GM21717 (cell line): ENCODE measurements around the gene USF1.
"Not testable (repeated sequence)": the region's sequence is repeated elsewhere in the genome, so short reads cannot be mapped to it uniquely, and the experiment has no call there.

Source experiments
- ATAC-seq: cut with Tn5 transposase; IDR thresholded peaks from one replicate; pipeline ENCODE4 v1.9.1; 2021; ENCODE audit warnings: mild to moderate bottlenecking, moderate library complexity; ENCODE audit not compliant: unreplicated experiment

Gene USF1

DNA sequence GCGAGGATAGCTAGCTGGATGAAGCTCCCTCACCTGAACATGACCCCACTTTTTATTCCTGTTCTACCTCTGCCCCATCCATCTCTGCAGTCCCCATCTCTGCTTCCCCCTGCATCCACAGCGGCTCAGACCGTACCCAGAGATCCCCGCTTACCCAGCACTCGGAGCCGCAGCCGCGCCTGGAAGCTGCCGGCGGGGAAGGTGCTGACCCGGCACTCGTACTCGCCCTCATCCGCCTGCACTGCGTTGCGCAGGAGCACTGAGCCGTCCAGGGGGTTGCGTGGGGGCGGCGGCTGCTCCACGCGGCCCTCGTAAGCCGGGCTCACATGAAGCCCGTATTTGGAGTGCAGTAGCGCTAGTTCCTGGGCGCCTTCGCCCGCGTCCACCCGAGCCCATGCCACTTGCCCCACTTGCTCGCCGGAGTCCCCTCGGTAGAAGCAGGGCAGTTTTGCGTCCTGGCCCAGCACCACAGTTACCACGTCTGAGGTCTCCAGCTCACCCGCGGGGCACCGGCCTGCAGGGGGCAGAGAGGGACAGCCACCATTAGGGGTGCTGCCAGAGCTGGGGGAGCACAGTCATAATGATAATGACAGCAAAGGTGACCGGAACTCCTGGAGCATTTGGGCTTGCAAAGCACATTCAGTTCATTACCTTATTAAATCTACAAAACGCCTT lies 33.8 kb upstream of the USF1 start:
- no peak for ATAC-seq

DNA sequence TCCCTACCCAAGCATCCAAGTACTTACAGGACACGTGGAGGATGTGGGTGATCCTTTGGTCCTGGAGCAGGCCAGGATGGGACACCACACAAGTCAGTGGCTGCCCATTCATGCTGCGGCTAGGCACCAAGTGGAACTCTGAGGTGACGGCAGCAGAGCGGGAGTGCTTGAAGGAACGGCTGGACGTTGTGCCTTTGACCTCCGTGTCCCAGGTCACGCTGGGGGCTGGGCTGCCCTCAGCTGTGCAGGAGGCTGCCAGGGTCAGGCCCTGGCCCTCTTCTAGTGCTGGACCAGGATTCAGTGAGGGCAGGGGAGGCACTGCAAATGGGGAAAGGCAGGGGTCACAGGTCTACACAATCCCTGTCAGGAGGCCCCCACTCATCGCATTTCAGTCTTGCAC lies 31.6 kb upstream of the USF1 start:
- no peak for ATAC-seq

DNA sequence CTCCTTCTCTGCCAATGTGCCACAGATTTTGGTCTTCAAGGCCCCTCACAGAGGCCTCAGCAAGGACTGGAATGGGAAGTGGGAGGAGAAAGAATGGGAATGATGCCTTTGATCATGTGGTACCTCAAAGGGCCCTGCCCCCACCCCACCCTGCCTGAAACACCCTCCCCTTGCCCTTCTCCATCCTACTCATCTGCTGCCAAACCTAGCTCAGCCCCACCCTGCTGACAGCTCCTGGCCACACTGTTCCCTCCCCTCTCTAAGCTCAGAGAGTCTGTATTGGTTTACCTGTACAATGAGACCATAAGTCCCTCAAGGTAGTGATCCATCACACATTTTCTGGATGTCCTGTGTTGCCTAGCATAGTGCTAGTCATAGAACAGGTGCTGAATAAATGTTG lies 30.6 kb upstream of the USF1 start:
- ATAC-seq, result no peak

DNA sequence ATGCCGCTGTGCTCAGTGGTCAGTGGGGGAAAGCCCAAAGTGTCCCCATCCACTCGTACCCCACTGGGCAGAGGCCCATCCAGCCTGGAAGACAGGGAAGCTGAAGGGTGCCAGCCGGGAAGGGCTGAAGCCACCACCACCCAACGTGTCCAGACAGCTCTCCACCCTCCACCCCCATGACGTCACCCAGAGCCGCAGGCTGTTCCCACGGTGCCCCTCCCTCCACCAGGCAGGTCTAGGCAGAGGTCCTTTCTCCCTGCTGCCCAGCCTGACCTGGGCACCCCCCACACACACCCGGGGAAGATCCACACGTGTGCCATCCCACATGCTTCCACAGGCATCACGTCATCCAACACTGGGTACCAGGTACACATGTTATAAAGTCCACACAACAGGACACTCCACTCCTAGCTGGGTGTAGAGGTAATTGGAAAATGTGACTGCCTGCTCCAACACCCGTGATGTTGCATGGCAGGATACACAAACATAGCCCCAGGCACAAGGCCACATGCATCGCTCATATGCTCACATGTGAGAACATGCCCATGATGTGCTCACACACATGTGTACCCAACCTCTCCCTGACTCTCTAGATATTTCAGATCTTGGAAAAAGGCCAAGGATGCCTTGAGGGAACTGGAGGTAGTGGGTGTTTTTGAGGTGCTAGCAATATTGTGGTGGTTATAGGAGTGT lies 29.0 kb upstream of the USF1 start:
- no peak for ATAC-seq

DNA sequence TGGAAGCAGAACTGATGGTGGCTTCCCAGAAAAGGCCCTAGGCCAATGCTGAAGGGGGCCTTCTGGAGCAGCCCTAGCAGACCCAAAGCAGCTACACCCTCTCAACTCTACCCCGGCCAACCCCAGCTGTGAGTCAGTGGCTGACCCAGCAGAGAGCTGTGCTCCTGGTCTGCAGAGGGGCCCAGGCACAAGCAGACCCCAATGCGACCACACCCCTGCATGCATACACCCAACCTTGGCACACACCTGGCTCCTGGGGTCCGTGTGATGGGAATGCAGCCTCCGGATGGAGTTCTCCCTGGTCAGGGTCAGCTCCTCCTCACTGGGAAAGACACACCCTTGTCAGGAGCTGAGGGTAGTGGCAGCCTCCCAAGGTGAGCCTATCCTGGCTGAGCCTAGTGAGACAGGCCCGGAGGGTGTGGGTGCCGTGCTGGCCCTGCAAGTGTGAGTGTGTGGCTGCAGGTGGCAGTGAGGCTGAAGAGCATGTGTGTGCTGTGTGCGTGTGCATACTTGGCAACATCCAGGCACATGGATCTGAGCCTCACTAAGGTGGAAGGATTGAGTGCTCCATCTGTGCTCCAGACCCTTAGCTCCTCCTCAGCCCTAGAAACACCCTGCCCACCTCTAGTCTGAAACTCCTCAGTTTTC lies 27.8 kb upstream of the USF1 start:
- no peak for ATAC-seq

DNA sequence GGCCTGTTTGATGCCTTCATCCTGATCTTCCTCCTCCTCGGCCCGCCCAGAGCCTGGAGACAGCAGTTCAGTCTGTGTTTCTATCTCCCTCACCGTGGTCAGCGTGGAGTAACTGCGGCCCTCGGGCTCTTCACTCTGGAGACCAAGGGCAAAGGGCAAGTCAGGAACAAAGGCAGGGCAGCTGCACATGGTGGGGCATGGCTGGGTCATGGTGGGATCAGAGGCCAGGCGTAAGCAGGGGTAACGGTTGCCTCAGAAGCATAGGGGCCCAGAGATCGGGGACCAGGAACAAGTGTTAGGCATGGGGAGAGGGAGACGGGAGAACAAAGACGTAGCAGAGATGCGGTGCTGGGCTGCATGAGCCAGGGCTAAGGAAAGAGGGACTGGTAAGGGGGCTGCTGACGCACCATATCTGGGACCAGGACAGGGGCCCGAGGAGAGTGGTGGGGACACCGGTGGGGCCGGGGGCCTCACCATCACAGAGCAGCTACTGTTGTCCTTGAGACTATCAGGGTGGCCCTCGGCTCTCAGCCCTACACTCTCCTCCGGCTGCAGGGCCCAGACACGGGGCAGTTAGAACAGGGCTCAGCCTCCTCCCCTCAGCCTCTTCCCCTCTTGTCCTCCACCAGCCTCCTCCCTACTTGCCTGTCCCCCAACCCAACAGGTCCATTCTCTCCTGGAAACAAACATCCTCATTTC lies 27.1 kb upstream of the USF1 start:
- ATAC-seq, result no peak

DNA sequence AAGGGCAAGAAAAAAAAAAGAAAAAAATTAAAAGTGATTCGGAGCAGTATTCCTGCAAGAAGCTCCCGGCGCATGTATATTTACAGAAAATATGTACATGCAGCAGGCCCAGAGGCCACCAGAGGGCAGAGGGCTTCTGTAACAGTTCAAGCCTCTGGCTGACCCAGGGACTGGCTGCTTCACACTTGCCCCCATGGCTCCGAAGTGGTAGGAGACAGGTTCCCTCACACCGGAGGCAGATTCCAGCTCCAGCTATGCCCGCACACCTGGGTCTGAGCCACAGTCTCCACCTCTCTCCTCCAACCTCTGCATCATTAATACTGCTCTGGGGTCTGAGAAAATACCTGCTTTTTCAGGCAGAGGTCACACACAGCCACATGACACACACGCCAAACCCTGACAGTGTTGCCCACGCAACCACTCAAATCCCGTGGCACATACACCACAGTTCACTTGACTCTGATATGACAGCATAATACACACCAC lies 26.2 kb upstream of the USF1 start:
- no peak for ATAC-seq

DNA sequence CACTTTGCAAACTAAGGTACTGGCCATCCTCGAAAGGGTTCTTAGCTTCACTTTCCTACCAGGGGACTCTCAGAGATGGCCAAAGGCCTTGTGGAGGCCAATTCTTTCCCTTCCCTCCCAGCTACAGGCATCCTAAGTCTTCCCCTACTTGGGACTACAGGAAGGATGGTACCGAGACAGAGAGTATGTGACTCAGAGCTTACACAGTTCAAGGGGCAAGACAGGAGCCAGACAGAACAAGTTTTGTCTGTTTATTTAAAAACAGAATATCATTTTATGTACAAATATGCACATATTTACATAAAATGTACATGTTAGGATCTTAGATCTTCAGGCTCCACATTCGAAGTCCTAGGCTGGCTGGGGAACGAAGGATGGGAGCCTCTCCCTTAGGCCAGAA lies 25.0 kb upstream of the USF1 start:
- no peak for ATAC-seq

DNA sequence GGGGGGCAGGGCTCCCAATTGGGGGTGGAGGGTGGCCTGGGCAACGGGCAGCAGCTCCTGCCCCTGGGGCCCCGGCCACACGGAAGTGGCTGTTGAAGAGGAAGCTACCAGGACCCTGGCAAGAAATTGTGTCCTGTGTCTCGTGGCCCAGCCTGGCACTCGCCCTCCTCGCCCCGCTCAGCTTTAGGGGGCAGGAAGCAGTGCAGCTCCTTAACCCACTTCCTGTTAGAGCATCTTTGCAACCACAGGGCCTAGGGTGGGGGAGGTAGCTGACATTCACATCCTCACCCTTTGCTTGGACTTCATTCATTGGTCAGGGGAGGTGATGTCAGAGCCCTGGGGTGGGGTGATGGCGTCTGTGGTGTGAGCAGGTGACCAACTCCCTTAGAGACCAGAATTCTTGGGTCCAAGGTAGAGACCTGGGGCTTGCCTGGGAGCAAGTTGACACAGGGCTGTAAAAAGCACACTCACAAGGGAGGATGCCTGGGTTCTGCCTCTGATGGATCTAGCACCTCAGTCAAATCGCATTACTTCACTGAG lies 24.0 kb upstream of the USF1 start, which contains the start of gene ARHGAP30:
TSS of gene ARHGAP30 (minus strand) at position 161 of the 540 bp plus-strand sequence. CDS start 267 bp downstream, outside the sequence.
- peak; percentile 85 for ATAC-seq

DNA sequence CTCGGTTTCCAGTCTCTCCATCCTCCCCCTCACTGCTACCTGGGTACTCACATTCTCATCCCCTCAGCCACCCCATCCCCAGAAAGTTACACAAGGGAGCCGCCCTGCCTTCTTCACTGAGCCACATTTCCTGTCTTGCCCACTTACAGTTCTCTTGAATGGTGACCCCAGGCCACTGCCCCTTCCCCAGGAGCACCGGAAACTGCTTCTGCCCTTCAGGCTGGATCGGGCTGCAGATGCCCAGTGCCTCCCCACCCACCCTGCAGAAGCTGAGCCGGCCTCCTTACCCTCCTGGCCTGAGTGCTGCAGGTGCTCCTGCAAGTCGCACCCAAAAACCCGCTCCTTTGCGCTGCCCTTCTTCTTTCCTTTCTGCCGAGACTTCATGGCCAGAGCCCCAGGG lies 23.5 kb upstream of the USF1 start:
- no peak for ATAC-seq

DNA sequence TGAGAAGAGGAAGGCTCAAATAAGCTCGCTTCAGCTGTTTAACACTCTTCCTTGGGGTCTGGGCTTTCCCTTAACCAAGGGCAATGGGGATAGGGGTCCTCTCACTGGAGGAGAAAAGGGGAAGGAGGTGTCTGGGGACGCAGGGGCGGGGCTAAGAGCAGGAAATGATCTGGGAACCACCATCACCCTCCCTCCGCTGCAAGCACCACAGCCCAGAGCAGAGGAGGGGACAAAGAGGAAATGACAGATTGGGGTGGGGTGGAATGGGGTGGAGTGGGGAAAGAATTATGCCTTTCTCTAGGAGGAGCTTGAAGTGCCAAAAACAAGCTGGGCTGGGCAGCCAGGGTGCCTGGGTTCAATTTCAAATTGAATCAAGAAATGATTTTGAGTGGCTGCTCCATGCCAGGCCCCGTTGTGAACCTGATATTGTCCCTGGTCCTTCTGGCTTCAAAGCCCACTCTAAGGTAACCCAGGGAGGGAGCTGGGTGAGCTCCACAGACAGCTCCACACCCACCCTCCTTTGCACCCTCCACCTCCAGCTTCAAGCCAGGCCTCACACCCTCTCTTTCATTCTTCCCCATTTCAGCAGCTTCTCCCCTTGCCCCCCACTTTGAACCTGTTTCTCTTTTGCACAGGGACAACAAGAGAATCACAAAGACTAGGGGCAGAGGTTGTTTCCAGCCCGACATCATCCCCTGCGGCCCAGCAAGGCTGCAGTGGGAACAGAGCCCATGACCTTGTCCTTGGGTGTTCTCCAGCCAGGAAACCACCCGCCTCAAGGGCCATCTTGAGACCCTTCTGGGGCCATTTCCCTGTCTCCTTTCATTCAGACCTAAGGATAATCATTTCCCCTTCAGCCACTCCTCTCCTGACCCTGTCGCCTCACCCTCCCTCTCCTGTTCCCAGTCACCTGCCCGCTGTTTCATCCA lies 22.8 kb upstream of the USF1 start:
- peak; percentile 60 for ATAC-seq

DNA sequence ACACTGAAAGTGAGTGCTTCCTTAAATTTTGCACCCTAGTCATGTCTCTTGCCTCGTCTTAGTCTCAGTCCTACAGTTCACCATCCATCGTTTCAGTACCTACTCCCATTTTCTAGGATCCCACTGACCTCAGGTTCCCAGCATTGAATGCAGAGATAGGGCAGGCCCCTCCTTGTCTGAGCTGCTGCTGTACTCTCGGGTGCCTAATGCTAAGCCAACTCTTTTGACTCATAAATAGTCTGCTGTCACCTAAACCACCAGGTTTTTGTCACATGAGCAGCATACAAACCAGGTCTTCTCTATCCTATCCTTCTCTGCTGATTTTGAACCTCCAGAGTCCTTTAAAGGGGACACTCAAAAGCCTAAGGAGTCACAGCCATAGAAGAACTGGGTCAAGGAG lies 20.9 kb upstream of the USF1 start:
- no peak for ATAC-seq

DNA sequence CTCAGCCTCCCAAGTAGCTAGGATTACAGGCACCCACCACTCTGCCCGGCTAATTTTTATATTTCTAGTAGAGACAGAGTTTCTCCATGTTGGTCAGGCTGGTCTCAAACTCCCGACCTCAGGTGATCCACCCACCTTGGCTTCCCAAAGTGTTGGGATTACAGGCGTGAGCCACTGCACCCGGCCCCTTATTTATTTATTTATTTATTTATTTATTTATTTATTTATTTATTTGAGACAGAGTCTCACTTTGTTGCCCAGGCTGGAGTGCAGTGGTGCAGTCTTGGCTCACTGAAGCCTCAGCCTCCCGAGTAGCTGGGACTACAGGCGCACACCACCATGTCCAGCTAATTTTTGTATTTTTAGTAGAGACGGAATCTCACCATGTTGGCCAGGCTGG lies 19.9 kb upstream of the USF1 start:
- not testable (repeated sequence) for ATAC-seq

DNA sequence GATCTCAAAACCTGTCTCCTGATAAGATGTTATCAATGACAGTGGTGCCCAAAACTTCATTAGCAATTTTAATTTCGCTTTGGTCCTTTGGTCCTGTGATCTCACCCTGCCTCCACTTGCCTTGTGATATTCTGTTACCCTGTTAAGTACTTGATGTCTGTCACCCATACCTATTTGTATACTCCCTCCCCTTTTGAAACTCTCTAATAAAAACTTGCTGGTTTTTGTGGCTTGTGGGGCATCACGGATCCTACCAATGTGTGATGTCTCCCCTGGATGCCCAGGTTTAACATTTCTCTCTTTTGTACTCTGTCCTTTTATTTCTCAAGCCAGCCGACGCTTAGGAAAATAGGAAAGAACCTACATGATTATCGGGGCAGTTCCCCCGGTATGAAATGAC lies 18.2 kb upstream of the USF1 start:
- not testable (repeated sequence) for ATAC-seq

DNA sequence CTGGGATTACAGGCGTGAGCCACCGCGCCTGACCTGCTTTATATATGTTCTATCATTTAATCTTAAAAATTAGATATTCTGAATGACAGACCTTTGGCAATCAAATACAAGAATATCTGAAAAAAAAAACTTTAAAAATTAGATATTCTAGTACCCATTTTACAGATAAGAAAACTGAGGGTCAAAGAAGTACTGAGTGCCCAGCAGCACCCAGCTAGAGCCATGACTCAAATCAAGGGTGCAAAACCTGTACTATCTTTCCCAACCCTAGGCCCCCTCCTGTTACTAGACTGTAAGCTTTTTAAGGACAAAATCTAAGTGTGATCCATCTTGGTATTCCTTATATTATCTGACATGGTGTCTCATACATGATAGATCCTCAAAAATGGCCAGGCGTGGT lies 15.6 kb upstream of the USF1 start:
- ATAC-seq, result no peak

DNA sequence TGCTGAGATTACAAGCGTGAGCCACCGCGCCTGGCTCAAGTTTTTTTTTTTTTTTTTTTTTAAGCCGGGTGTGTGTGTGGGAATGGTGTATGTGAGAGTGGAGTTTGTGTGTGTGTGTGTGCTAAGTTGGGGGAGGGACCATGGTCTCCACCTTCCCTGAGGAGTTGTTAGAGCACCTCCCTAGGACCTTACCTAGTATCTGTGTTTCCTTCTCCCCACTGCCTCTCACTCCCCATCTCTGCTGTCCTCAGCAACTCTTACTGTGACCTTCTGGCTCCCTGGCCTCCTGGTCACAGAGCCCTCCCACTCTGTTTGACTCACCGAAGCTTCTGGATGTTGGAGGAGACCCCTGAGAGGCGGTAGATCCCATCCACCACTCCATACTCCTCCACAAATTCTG lies 13.5 kb upstream of the USF1 start:
- no peak for ATAC-seq

DNA sequence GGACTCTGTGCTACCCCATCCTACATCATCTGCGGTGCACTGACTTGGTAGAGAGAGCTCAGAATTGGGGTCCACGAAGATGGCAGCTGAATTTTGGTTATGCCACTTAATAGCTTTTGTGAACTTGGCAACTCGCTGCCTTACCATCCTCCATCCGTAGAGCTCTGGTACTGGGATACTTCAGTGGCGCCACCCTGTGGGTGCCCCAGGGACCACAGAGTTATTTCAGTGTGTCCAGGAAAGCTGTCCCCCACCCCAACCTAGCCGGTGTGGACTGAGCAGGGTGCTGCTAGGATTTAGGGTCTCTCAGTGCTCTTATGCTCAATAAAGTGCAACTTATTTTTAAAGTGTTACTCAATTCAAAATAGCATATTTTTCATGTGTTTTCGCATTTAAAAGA lies 9.0 kb upstream of the USF1 start:
- ATAC-seq, result no peak

DNA sequence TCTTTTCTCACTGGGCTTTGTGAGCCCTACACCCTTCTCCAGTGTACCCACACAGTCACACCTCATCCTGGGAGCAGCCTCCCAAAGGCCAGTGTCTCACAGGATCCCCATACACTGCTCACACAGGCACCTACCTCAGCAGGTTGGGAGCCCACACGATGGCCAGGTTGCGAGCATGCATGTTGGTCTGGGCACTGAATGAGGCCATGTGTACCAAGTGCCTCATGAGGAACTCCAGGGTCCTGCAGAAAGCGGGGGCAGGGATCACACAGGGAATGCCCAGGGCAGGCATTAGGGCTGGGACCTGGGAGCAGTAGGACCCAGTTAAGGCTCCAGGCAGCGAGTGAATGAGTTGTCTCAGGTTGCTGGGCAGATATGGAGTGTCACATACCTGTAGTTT lies 8.5 kb upstream of the USF1 start:
- no peak for ATAC-seq

DNA sequence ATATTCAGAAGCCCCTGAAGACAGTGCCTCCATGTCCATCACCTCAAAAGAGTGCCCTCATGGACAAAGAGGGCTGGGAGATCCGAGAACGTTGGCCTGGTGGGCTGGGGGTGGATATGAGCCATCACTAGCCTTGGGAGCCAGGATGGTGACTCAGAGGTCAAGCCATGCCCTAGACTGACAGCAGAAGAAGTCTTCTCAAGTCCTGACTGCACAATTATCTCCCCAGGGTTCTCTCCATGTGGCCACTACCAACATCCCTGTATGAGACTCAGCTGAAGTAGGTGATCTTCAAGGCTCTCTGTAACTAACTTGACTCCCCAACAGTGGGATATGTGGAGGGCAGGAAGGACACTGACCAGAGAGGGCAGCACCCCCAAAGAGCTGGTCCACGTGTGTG lies 7.1 kb upstream of the USF1 start:
- ATAC-seq, result no peak

DNA sequence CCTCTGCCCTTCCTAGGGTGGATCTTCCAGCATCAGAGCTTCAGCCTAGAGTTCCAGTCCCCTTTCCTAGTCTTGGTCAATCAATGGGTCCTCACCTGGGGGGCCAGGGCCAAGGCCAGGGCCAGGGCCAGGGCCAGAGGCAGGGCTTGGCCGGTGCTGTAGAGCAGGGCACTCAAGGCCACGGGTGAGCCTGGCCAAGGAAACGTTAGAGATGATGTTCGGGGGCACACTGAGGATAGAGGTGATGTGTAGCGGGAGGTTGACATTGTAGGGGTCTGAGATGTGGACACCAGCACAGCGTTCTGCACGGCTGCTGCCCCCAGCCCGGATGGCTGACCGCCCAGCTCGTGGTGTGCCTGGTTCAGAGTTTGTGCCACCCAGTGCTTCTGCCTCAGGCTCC lies 5.4 kb upstream of the USF1 start:
- no peak for ATAC-seq
